HFFc6 (cell line): ENCODE data around the gene RASGRF2. TPM values are rescaled to one million over a fixed set of nuclear protein-coding genes. Genes with fewer than 3 reads are reported as not detected.

Experiments used
- DNase-seq: peaks from one replicate; pipeline ENCODE4 v3.0.0-alpha.2; 2018
- H3K27ac Mint-ChIP-seq: 2 replicates; pipeline ENCODE4 v1.8.0; 2020; ENCODE audit warnings: mild to moderate bottlenecking, mixed read lengths
- H3K27me3 Mint-ChIP-seq: 2 replicates; pipeline ENCODE4 v1.8.0; 2021; ENCODE audit warnings: mild to moderate bottlenecking, moderate library complexity, mixed read lengths; ENCODE audit not compliant: insufficient read depth
- H3K36me3 Mint-ChIP-seq: 2 replicates; pipeline ENCODE4 v1.8.0; 2021; ENCODE audit warnings: low read depth, mixed read lengths
- H3K4me1 Mint-ChIP-seq: 2 replicates; pipeline ENCODE4 v1.8.0; 2020; ENCODE audit warnings: low read depth, mixed read lengths
- H3K4me3 Mint-ChIP-seq: 2 replicates; pipeline ENCODE4 v1.8.0; 2020; ENCODE audit warnings: mild to moderate bottlenecking, moderate library complexity, mixed read lengths
- H3K9me3 Mint-ChIP-seq: 2 replicates; pipeline ENCODE4 v1.8.0; 2020; ENCODE audit warnings: mild to moderate bottlenecking, mixed read lengths
- CTCF ChIP-seq: fragments of 200-600 bp; sonication (generic); IDR thresholded peaks from 2 replicates; pipeline ENCODE4 v1.5.0; 2021; ENCODE audit warnings: antibody characterized with exemption, mild to moderate bottlenecking
- total RNA-seq, 6 experiments: library from RNA; stranded (reverse); fragmentation: NEBNext Ultra II Directional; extraction: Animal tissue kit (Norgen Biotek cat#: 25700); gene quantifications; 2 replicates in 1 of 6; 3 replicates in 5 of 6; pipeline ENCODE4 v1.2.3, GENCODE V29; 2021

The RASGRF2 gene
- total RNA-seq, 6 experiments from 2014 or later, result 0.21 to 0.97 (median 0.69) TPM

GRCh38 chr5:80941496-80941895 is 18.7 kb upstream of the RASGRF2 start:
- no peaks in the 10 kb centered on the region for H3K9me3 Mint-ChIP-seq
- no peak overlapping the region for H3K4me3 Mint-ChIP-seq
- H3K4me1 Mint-ChIP-seq, result no peaks in the 10 kb centered on the region
- no peak overlapping the region for H3K27ac Mint-ChIP-seq
- H3K27me3 Mint-ChIP-seq, result peaks cover 15% of the 10 kb centered on the region
- H3K36me3 Mint-ChIP-seq, result no peaks in the 10 kb centered on the region
- no peak for TF ChIP-seq CTCF
- DNase-seq, result no peak

- no peak for DNase-seq
- Mint-ChIP-seq H3K4me3 (no peak overlapping the region), H3K27ac (no peak overlapping the region), H3K4me1 (no peaks in the 10 kb centered on the region), H3K36me3 (no peaks in the 10 kb centered on the region), H3K9me3 (no peaks in the 10 kb centered on the region), H3K27me3 (peaks cover 11% of the 10 kb centered on the region)
- no peak for TF ChIP-seq CTCF
These were observed 8.8 kb upstream of the RASGRF2 start for GRCh38 chr5:80951366-80951765.

GRCh38 chr5:80953587-80953986 is 6.6 kb upstream of the RASGRF2 start:
- H3K36me3 Mint-ChIP-seq, result no peaks in the 10 kb centered on the region
- H3K4me3 Mint-ChIP-seq, result no peak overlapping the region
- TF ChIP-seq CTCF, result no peak
- no peaks in the 10 kb centered on the region for H3K4me1 Mint-ChIP-seq
- H3K27me3 Mint-ChIP-seq, result peaks cover 11% of the 10 kb centered on the region
- no peak for DNase-seq
- no peak overlapping the region for H3K27ac Mint-ChIP-seq
- H3K9me3 Mint-ChIP-seq, result no peaks in the 10 kb centered on the region

- Mint-ChIP-seq H3K27me3 (peaks cover 12% of the 10 kb centered on the region), H3K4me3 (no peak overlapping the region), H3K4me1 (peaks cover 8% of the 10 kb centered on the region), H3K27ac (no peak overlapping the region), H3K9me3 (peaks cover 6% of the 10 kb centered on the region; the same call in 1 of the 2 replicates), H3K36me3 (peaks cover 6% of the 10 kb centered on the region)
- TF ChIP-seq CTCF, result no peak
- no peak for DNase-seq
These were observed 5.0 kb upstream of the RASGRF2 start for GRCh38 chr5:80955082-80955590.

GRCh38 chr5:80956272-80956671 is 3.9 kb upstream of the RASGRF2 start:
- H3K4me3 Mint-ChIP-seq, result peak overlapping the region; percentile 68; the same call in 1 of the 2 replicates
- no peak for DNase-seq
- H3K4me1 Mint-ChIP-seq, result peaks cover 13% of the 10 kb centered on the region
- peaks cover 16% of the 10 kb centered on the region for H3K27me3 Mint-ChIP-seq
- no peak overlapping the region for H3K27ac Mint-ChIP-seq
- peaks cover 10% of the 10 kb centered on the region for H3K36me3 Mint-ChIP-seq
- peaks cover 6% of the 10 kb centered on the region; the same call in 1 of the 2 replicates for H3K9me3 Mint-ChIP-seq
- TF ChIP-seq CTCF, result no peak
